HEK293 (cell line): Measurements from ENCODE around the gene TAF12.
"Not testable (repeated sequence)": the region's sequence is repeated elsewhere in the genome, so short reads cannot be mapped to it uniquely, and the experiment has no call there.

ENCODE experiments used
- CTCF ChIP-seq: fragments of 450-650 bp; formaldehyde crosslinking; IDR thresholded peaks from 2 replicates; pipeline ENCODE4 v1.5.1; 2016; ENCODE audit warnings: missing biosample characterization, missing genetic modification characterization
- HOXD13 ChIP-seq: sonication (generic); formaldehyde crosslinking; IDR thresholded peaks from 2 replicates; pipeline ENCODE4 v1.8.0; 2022; ENCODE audit warnings: missing genetic modification reagents, borderline replicate concordance
- REST ChIP-seq: fragments of 450-650 bp; formaldehyde crosslinking; IDR thresholded peaks from 2 replicates; pipeline ENCODE4 v1.5.1; 2016; ENCODE audit warnings: missing biosample characterization, missing genetic modification characterization
- SETDB1 ChIP-seq: IDR thresholded peaks from one replicate; pipeline ENCODE4 v1.6.1; 2017; ENCODE audit warnings: mild to moderate bottlenecking, low read length, moderate library complexity, mixed read lengths; ENCODE audit not compliant: insufficient read length
- ZBTB26 ChIP-seq: fragments of 450-650 bp; formaldehyde crosslinking; optimal IDR thresholded peaks from 2 replicates; pipeline ENCODE3; 2016; ENCODE audit warnings: missing biosample characterization, mild to moderate bottlenecking, missing genetic modification characterization
- ZFP37 ChIP-seq: fragments of 450-650 bp; formaldehyde crosslinking; IDR thresholded peaks from 2 replicates; pipeline ENCODE4 v1.5.1; 2016; ENCODE audit warnings: missing biosample characterization, missing genetic modification characterization
- ZNF114 ChIP-seq: fragments of 450-650 bp; formaldehyde crosslinking; IDR thresholded peaks from 2 replicates; pipeline ENCODE4 v1.5.0; 2017; ENCODE audit warnings: missing biosample characterization, missing genetic modification characterization
- ZNF155 ChIP-seq: fragments of 450-650 bp; formaldehyde crosslinking; IDR thresholded peaks from 2 replicates; pipeline ENCODE4 v1.5.1; 2016; ENCODE audit warnings: missing biosample characterization, missing genetic modification characterization
- ZNF274 ChIP-seq, 2 experiments: fragments of 200-500 bp in 1 of 2; fragments of 450-650 bp in 1 of 2; sonication (Bioruptor generic) in 1 of 2; formaldehyde crosslinking in 1 of 2; IDR thresholded peaks; 2 replicates each; pipeline versions ENCODE4 v1.5.1 to v1.6.1; 2014 to 2016; ENCODE audit warnings: borderline replicate concordance in 1 of 2, inconsistent platforms in 1 of 2, low read length in 1 of 2, missing biosample characterization in 1 of 2, missing genetic modification characterization in 1 of 2
- ZNF324 ChIP-seq: fragments of 450-650 bp; formaldehyde crosslinking; IDR thresholded peaks from 2 replicates; pipeline ENCODE4 v1.5.1; 2016; ENCODE audit warnings: missing biosample characterization, missing genetic modification characterization
- ZNF501 ChIP-seq: fragments of 450-650 bp; formaldehyde crosslinking; IDR thresholded peaks from 2 replicates; pipeline ENCODE4 v1.5.1; 2016; ENCODE audit warnings: missing biosample characterization, missing genetic modification characterization
- ZNF660 ChIP-seq: fragments of 450-650 bp; IDR thresholded peaks from 2 replicates; pipeline ENCODE4 v1.5.1; 2018; ENCODE audit warnings: missing biosample characterization, mild to moderate bottlenecking, missing genetic modification characterization
- ZNF747 ChIP-seq: fragments of 450-650 bp; formaldehyde crosslinking; IDR thresholded peaks from 2 replicates; pipeline ENCODE4 v1.5.1; 2016; ENCODE audit warnings: missing biosample characterization, missing genetic modification characterization

GRCh38 chr1:28596276-28596675, 46.6 kb downstream of the TAF12 start:
- TF ChIP-seq CTCF (tag by site-specific recombination); REST; ZBTB26; ZNF324 (tag by site-specific recombination); ZNF747 (tag by site-specific recombination); ZNF114 (tag by site-specific recombination); ZNF155; ZNF501 (tag by site-specific recombination); ZNF274 (IDR thresholded peaks at IDR 0.05; ENCODE audit: low read length); ZNF274 (tag by site-specific recombination; IDR thresholded peaks at IDR 0.05; ENCODE audit: borderline replicate concordance); ZFP37 (tag by site-specific recombination); HOXD13 (CRISPR knock-in tag); ZNF660 (tag by site-specific recombination); SETDB1: not testable (repeated sequence)
